Anterior cingulate cortex (tissue), 58 donors: ENCODE results near the gene ISYNA1.

Source experiments
- DNase-seq, 58 donors: peaks; one replicate each; lab custom pipeline; 2025; lab: John Stamatoyannopoulos, UW

The ISYNA1 gene

DNA sequence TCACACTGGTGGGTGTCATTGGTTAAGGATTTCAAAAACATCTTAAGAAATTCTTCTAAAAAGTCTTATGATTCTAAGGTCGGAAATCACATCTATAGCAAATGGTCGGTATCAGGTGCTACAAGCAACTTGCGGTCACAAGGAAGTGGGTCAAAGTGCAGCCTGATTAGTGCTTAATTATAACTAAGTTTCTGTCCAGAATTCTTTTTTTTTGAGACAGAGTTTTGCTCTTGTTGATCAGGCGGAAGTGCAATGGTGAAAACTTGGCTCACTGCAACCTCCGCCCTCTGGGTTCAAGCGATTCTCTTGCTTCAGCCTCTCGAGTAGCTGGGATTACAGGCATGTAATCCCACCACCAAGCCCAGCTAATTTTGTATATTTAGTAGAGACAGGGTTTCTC lies 53.2 kb downstream of the ISYNA1 start:
- no peak for DNase-seq
